Astrocyte (in vitro differentiated cells and primary cell): Measurements from ENCODE around the gene DLGAP5. TPM values are rescaled to one million over a fixed set of nuclear protein-coding genes. Genes with fewer than 3 reads are reported as not detected.

ENCODE experiments used
- DNase-seq: peaks from one replicate; pipeline ENCODE4 v3.0.0-alpha.2; 2010; ENCODE audit warnings: low read depth
- FAIRE-seq: peaks from 2 replicates; lab custom pipeline; 2011; peaks lifted over from hg19 to GRCh38; lab: Jason Lieb, UNC
- H2AFZ ChIP-seq: 2 replicates; pipeline ENCODE4 v1.6.0; 2012; ENCODE audit warnings: low read depth, low read length, inconsistent platforms
- H3K27ac ChIP-seq: 2 replicates; pipeline ENCODE4 v1.5.1; 2011; ENCODE audit warnings: low read depth, low read length, inconsistent platforms
- H3K27me3 ChIP-seq: 2 replicates; pipeline ENCODE4 v1.6.0; 2011; ENCODE audit warnings: low read length, inconsistent platforms; ENCODE audit not compliant: insufficient read depth
- H3K36me3 ChIP-seq: 2 replicates; pipeline ENCODE4 v1.5.1; 2011; ENCODE audit warnings: low read length, inconsistent platforms; ENCODE audit not compliant: insufficient read depth
- H3K4me1 ChIP-seq: 2 replicates; pipeline ENCODE4 v1.5.1; 2011; ENCODE audit warnings: low read length, inconsistent platforms; ENCODE audit not compliant: insufficient read depth
- H3K4me2 ChIP-seq: 2 replicates; pipeline ENCODE4 v1.6.0; 2012; ENCODE audit warnings: low read length, inconsistent platforms
- H3K4me3 ChIP-seq: 2 replicates; pipeline ENCODE4 v1.5.1; 2011; ENCODE audit warnings: low read depth, mild to moderate bottlenecking, low read length, inconsistent platforms; ENCODE audit not compliant: insufficient read depth
- H3K79me2 ChIP-seq: 2 replicates; pipeline ENCODE4 v1.6.0; 2012; ENCODE audit warnings: mild to moderate bottlenecking, low read length, inconsistent platforms; ENCODE audit not compliant: insufficient read depth
- H3K9ac ChIP-seq: 2 replicates; pipeline ENCODE4 v1.6.0; 2012; ENCODE audit warnings: mild to moderate bottlenecking, low read length, inconsistent platforms
- H3K9me3 ChIP-seq: 2 replicates; pipeline ENCODE4 v1.5.1; 2012; ENCODE audit warnings: low read depth, mild to moderate bottlenecking, low read length, inconsistent platforms; ENCODE audit not compliant: insufficient read depth
- H4K20me1 ChIP-seq: 2 replicates; pipeline ENCODE4 v1.6.0; 2012; ENCODE audit warnings: low read length, inconsistent platforms; ENCODE audit not compliant: insufficient read depth
- H3K27ac Mint-ChIP-seq: one replicate; pipeline ENCODE4 v1.8.0; 2021; ENCODE audit warnings: mild to moderate bottlenecking, mixed read lengths; ENCODE audit not compliant: unreplicated experiment
- H3K27me3 Mint-ChIP-seq: one replicate; pipeline ENCODE4 v1.8.0; 2021; ENCODE audit warnings: low read depth, mixed read lengths; ENCODE audit not compliant: unreplicated experiment
- H3K36me3 Mint-ChIP-seq: one replicate; pipeline ENCODE4 v1.8.0; 2021; ENCODE audit warnings: low read depth, mixed read lengths; ENCODE audit not compliant: unreplicated experiment
- H3K4me1 Mint-ChIP-seq: one replicate; pipeline ENCODE4 v1.8.0; 2021; ENCODE audit warnings: low read depth, mixed read lengths; ENCODE audit not compliant: unreplicated experiment
- H3K4me3 Mint-ChIP-seq: one replicate; pipeline ENCODE4 v1.8.0; 2021; ENCODE audit warnings: mild to moderate bottlenecking, moderate library complexity, mixed read lengths; ENCODE audit not compliant: unreplicated experiment
- H3K9me3 Mint-ChIP-seq: one replicate; pipeline ENCODE4 v1.8.0; 2021; ENCODE audit warnings: mild to moderate bottlenecking, mixed read lengths; ENCODE audit not compliant: unreplicated experiment
- EZH2 ChIP-seq: IDR thresholded peaks from 2 replicates; pipeline ENCODE4 v1.6.1; 2012; ENCODE audit warnings: mild to moderate bottlenecking, low read length, inconsistent platforms; ENCODE audit not compliant: insufficient read depth
- total RNA-seq: library from RNA; stranded (reverse); gene quantifications from 2 replicates; pipeline ENCODE4 v1.2.1, GENCODE V29; 2021
- TF ChIP-seq, protein P1 (sequence below): IDR thresholded peaks from 2 replicates; pipeline ENCODE4 v1.5.1; 2011; ENCODE audit warnings: low read depth, mild to moderate bottlenecking, inconsistent platforms, low read length, moderate library complexity; ENCODE audit not compliant: insufficient read depth

DLGAP5 gene
- total RNA-seq, 1 donor from 2014 or later = 5.4 TPM

DNA sequence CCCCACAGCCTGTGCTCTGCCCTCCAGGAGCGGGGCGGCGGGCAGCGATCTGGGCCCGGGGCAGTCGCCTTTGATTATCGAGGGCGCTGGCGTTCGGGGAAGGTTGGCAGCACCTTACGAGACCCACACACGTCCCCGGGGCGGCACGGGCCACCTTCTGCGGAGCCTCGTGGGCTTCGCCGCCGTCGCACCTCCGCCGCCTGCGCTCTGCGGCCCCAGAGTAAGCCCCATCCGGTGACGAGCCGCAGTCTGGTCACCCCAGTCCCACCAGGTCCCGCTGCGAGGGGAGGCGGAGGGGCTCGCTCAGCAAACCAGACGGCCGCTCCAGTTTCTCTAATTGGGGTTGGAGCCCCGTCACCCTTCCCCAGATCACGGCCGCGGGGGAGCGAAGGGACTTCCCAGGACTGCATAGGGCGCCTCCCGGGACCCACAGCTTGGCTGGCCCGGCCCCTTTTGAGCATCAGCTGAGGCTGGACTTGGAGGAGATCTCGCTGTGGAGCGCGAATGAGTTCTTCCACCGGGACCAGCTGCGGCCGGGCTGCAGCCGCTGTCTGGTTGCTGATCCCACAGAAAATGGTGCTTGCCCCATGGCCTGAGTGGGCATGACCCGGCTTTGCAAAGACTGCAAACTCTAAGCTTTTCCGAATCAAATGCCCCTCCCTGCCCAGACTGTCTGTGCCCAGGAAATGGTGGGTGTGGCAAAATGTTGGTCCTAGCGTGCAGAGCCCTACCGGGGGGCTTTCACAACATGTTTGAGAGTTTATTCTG is 61.8 kb downstream of the DLGAP5 start:
- Histone ChIP-seq H3K4me3 (peak overlapping the region; percentile 76), H3K4me2 (peak overlapping the region; percentile 91), H3K27ac (peak overlapping the region; percentile 63), H3K9me3 (no peaks in the 10 kb centered on the region), H3K27me3 (no peaks in the 10 kb centered on the region), H3K79me2 (peaks cover 45% of the 10 kb centered on the region), H4K20me1 (peaks cover 25% of the 10 kb centered on the region), H2AFZ (peak overlapping the region; percentile 58), H3K36me3 (no peaks in the 10 kb centered on the region), H3K9ac (peak overlapping the region; percentile 91), H3K4me1 (peaks cover 11% of the 10 kb centered on the region)
- FAIRE-seq = no peak
- Mint-ChIP-seq H3K27ac (peak overlapping the region; percentile 68), H3K36me3 (peaks cover 2% of the 10 kb centered on the region), H3K9me3 (no peaks in the 10 kb centered on the region), H3K4me3 (peak overlapping the region; percentile 87), H3K27me3 (peaks cover 5% of the 10 kb centered on the region), H3K4me1 (peaks cover 20% of the 10 kb centered on the region)
- DNase-seq = peak; percentile 58
- TF ChIP-seq EZH2 = no peak
- TF ChIP-seq, protein P1, sequence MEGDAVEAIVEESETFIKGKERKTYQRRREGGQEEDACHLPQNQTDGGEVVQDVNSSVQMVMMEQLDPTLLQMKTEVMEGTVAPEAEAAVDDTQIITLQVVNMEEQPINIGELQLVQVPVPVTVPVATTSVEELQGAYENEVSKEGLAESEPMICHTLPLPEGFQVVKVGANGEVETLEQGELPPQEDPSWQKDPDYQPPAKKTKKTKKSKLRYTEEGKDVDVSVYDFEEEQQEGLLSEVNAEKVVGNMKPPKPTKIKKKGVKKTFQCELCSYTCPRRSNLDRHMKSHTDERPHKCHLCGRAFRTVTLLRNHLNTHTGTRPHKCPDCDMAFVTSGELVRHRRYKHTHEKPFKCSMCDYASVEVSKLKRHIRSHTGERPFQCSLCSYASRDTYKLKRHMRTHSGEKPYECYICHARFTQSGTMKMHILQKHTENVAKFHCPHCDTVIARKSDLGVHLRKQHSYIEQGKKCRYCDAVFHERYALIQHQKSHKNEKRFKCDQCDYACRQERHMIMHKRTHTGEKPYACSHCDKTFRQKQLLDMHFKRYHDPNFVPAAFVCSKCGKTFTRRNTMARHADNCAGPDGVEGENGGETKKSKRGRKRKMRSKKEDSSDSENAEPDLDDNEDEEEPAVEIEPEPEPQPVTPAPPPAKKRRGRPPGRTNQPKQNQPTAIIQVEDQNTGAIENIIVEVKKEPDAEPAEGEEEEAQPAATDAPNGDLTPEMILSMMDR = no peak

DNA sequence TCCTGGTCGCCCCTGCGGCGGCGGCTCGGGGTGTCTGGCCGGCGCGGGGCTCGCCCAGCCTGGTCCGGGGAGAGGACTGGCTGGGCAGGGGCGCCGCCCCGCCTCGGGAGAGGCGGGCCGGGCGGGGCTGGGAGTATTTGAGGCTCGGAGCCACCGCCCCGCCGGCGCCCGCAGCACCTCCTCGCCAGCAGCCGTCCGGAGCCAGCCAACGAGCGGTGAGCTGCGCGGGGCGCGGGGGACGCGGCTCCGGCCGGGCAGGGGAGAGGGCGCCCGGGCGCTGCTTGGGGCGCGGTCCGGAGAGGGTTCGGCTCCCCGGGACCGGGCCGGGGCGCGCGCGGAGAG is 62.3 kb downstream of the DLGAP5 start, which contains the start of gene LGALS3:
Gene LGALS3, plus strand, starts transcription at position 167 of the 342 bp plus-strand sequence. CDS start 8,122 bp downstream, outside the sequence.
- H3K4me1 ChIP-seq = peaks cover 12% of the 10 kb centered on the region
- peaks cover 23% of the 10 kb centered on the region for H4K20me1 ChIP-seq
- FAIRE-seq (no peak), DNase-seq (no peak)
- Mint-ChIP-seq H3K9me3 (no peaks in the 10 kb centered on the region), H3K4me1 (peaks cover 22% of the 10 kb centered on the region), H3K36me3 (peaks cover 2% of the 10 kb centered on the region), H3K27ac (peak within 1 kb of the TSS; percentile 68), H3K27me3 (peaks cover 5% of the 10 kb centered on the region), H3K4me3 (peak within 1 kb of the TSS; percentile 87)
- peak within 1 kb of the TSS; percentile 58 for H2AFZ ChIP-seq
- H3K36me3 ChIP-seq = no peaks in the 10 kb centered on the region
- H3K27ac ChIP-seq = peak within 1 kb of the TSS; percentile 63
- TF ChIP-seq, protein P1 = no peak
- no peak for TF ChIP-seq EZH2
- no peaks in the 10 kb centered on the region for H3K27me3 ChIP-seq
- H3K4me3 ChIP-seq = peak within 1 kb of the TSS; percentile 76
- H3K9ac ChIP-seq = peak within 1 kb of the TSS; percentile 91
- no peaks in the 10 kb centered on the region for H3K9me3 ChIP-seq
- H3K4me2 ChIP-seq = peak within 1 kb of the TSS; percentile 91
- H3K79me2 ChIP-seq = peaks cover 40% of the 10 kb centered on the region
